HG03196 (cell line): ENCODE measurements around the gene ERCC6.

Experiments
- ATAC-seq: cut with Tn5 transposase; IDR thresholded peaks from one replicate; pipeline ENCODE4 v1.9.1; 2021; ENCODE audit not compliant: unreplicated experiment

The ERCC6 gene

DNA sequence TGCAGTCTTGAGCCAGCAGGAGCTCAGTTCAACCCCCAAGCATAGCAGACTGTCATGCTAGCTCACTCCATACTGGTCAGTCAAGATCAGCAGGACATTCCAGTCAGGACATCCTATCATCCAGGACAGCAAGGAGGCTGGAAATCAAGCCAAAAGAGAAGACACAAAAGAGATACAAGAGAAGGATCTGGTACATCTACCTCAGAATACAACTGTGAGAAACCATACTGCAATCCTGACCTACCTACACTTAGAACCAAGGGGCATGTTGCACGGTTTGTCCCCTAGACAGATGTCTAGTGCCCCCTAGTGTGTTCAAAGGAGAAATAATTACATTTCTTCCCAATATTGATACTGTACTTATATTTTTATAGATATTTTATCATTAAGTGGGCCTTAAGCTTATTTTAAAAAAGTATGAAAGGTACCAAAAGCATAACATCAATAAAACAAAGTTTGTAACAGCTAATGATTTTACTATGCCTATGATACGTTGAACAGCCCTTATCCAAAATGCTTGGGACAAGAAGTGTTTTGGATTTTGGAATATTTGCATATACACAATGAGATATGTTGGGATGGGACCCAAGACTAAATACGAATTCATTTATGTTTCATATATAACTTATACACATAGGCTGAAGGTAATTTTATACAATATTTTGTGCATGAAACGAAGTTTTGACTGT, 26.7 kb downstream of the ERCC6 start:
- ATAC-seq: no peak

DNA sequence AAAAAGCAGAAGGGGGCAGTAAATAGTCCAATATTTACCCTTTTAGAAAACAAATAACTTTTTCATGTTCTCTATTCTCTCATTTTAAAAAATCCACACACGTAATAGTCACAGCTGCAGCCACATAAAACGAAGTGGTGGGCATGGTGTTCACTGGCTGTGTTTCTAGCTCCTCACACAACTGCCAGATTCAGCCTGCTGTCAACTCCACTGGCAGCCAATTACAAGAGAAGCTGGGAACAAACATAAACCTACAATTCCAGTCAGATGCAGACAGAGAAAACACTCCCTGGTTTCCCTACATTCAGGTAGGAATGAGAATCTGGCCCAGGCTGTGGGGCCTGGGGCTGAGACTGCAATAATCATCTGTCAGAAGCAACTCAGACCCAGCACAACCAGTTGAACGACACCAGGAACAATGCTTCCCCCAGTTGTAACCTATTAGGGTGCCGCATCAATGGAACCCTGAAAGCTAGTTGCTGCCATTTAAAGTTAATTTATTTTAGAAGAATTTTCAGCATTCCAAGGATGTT, 29.1 kb downstream of the ERCC6 start:
- ATAC-seq: no peak

DNA sequence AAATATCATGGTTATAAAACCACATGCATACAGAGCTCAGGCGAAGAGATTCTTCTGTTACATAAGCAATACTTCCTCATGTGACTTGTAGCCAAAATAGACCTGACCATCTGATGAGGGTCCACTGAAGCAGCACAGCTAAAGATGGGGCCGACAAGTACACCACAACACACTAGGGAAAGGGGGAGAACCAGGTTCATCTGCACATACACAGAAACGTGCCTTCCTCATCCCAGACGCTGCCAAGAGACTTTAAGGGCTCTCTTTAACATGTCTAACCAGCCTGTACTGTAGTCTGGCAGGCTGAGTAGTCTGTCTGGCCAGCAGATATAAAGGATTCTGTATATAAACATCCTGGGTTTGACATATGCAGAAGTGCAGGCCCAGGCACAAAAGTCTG, 30.3 kb downstream of the ERCC6 start:
- ATAC-seq: no peak

DNA sequence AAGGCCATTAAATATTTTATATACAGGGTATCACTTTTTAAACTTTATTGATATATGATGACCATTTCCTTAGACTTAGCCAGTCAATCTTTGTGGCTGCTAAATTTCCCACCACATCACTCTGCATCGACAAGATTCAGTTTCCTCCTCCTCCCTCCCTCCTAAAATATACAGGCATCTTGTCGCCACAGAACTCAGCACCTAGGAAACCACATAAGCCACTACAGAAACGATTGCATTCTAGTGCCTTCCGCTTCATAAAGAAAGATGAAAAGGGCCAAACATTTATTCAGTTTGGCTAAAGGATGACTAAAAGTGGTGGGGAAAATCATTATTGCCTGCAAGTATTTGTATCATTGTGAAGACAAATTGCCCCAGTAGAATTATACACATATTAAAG, 30.7 kb downstream of the ERCC6 start:
- ATAC-seq: no peak

DNA sequence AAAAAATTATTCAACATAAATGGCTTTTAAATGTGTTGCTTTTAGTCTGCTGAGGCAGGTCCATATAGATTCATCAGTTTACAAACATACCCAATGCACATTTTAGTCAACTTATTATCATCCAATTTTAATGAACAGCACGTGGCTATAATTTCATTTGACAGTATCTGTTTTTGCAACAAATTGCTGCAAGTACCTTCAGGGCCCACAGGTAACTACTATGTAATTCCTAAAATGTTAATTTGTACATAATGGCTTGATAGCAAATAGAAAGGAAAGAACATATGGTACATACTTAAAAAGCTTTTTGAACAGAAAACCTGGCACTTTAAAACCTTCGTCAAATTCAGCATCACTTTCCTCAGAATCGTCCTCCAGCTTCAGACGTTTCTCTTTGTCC, 33.3 kb downstream of the ERCC6 start:
- no peak for ATAC-seq

DNA sequence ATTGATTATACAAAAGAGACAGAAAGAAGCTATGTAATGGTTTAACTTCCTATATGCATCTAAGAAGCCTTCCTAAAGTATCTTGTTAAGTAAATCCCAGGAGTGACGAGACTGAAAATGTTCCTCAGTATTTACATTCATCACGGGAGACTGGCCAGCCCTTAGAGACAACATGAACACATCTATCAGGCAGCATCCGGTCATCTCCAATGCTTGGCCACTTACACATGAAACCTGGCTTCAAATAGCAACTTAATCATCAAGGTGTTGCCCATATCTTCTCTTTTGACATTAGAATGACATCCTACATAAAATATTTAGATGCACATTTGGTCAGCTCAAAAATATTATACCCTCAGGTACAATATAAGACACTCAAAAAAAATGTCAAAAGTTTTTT, 33.8 kb downstream of the ERCC6 start:
- no peak for ATAC-seq

DNA sequence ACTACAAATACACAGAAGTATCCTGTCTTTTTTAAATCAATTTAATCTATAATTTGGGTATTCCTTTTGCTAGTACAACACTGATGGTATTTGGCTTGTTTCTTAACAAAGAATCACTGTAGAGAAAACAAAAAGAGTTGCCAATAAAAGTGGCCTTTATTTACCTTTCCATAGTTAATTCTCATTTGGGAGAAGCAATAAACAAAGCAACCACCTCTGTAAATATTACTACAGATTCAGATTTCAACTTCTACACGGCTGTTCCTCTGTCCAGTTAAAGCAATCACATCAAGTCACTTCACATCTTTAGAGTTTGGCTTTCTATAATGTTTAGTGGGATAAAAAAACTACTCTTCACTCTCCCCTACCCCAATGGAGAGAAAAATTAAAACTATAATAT, 34.4 kb downstream of the ERCC6 start:
- ATAC-seq: no peak

DNA sequence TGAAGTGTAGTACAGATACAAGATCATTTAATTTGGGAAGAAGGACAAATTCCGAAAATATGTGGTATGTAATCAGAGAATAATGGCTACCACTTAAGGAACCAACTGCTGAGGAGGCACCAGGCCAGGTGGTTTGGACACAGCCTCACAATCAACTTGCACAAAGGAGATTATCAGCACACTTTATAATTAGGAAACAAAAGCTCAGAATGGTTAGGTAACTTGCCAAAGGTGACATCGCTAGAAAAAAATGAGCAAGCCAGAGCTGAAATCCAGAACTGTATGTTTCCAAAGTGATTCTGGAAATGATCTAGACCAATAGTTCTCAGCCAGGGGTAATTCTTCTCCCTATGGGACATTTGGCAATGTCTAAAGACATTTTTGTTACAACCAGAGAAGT, 36.6 kb downstream of the ERCC6 start:
- no peak for ATAC-seq

DNA sequence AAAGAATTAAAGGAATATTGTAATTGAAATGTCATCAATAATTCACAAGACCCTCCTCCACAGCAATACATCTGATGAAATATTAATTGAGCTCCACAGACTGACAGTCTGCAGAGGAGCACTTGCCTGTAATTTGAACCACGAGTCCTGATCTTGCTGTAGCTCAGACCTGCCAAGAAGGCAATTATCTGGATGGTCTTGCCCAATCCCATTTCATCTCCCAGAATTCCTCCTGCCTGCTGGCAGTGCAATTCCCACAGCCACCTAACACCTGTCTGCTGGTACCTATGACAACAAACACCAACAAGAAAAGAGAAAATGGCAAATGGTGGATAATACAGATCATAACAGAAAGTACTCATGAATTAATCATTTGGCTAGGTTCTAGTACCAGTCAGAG, 38.5 kb downstream of the ERCC6 start:
- no peak for ATAC-seq

DNA sequence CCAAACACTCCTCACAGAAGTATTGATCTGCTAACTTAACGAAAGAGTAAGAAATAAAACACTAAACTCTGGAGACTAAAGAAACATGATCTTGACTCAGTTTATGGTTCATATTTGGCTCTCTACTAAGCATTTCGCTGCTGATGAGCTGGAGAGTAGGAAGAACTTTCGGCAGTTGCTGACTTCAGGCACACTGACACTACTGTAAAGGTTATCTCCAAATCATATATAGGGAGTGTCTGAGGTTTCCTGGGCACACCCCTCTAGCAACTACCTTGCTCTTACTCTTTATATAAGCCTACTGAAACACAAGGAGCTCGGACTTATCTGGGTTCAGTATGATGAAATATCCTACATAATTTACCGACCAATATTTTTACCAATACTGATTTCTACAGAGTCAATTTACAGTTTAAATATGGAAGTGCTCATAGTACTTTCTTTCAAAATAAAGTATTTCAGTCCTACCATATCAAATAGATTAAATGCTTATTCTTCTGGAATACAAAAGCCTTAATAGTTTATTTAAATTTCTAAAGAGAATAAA, 39.5 kb downstream of the ERCC6 start:
- no peak for ATAC-seq

DNA sequence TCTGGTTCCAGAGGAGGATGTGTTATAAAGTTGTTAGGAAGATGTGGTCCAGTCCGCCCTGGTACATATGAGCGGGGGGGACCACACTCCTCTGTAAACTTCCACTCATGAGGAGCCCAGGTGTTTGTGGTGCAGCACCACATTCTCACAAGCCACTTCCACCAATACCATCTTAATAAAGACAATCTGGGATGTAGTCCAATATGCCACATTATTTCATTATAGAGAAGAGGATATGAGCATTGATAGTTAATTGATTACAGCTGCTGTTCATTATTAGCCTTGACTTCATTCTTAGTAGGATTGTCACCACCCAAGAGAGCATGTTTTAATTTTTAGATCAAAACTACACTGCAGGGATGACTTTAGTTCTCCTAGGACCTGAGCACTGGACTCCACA, 40.5 kb downstream of the ERCC6 start:
- ATAC-seq: no peak

DNA sequence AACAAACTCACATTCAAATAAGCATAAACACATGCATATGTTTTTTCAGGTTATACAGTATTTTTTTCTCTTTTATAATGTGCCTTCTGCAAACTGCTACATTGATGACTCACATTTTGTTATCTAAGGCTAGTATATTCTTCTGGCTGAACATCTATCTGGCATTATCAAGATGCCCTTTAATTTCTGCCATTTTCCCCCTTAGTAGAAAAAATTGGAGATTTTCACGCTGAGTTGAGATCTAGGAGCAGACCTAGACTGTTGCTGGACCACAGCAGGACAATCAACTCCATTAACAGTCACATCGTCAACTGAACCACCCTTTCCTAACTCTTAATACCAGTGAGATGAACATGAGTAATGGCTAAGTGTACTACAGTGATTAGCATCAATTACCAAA, 41.6 kb downstream of the ERCC6 start:
- ATAC-seq: no peak

DNA sequence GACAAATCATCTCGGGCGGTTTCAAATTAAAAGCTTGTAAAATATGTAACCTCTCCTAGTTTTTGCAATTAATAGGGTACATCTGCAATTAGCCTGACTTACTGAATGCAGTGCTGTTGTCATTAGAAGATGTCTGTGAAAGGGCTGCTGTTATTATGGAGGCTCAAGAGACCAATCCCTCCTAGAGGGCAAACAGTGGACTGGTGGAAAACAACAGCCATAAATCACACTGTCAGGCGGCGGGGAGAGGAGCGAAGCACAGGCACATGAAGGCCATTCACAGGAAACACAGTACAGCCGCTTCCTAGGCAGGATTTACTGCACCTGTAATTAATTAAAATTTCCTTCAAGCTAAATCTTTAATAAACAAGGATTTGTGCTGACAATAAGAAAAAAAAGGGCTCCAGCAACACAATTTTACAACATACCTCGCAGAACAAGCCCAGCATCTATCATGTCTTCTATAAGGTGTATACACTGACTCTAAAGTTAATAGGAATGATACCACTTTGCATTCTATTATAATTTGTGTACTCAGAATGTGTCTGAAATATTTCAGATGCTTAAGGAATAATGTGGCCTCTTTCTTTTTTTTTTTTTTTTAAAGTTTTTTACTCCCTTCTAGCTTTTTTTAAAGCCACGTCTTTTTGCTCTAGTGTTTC, 50.7 kb downstream of the ERCC6 start:
- no peak for ATAC-seq

DNA sequence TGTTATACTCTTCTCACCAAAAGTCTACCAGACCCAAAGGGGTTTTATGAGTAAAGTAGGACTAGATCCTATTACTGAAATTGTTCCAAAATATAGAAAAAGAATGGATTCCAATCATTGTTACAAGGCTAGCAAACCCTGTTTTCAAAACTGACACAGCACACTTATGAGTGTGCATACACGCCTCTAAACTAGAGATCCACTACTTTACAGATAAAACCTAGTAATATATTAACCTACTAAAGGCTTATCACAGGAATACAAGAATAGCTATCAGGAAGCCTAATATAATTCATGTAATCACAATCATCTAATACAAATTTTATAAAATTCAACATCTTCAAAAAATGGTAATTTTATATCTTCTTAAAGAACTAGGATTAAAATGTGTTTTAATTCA, 52.2 kb downstream of the ERCC6 start:
- no peak for ATAC-seq

DNA sequence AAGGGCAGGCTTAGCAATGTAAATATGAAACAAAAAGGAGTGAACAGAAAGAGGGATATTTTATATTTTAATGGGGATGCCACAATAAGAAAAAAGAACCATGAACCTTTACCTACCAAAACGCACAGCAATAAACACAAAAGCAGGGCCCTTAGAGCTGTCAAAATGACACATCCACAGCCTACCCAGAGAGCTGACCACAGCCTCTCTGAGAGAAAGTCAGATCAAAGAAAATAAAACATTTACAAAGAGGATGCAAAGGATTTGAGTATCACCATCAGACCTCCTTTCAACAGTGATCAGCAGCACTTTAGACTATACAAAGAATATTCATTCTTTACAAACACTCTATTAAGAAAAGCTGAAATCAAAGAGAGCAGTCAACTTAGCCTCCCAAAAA, 52.9 kb downstream of the ERCC6 start:
- ATAC-seq: no peak

DNA sequence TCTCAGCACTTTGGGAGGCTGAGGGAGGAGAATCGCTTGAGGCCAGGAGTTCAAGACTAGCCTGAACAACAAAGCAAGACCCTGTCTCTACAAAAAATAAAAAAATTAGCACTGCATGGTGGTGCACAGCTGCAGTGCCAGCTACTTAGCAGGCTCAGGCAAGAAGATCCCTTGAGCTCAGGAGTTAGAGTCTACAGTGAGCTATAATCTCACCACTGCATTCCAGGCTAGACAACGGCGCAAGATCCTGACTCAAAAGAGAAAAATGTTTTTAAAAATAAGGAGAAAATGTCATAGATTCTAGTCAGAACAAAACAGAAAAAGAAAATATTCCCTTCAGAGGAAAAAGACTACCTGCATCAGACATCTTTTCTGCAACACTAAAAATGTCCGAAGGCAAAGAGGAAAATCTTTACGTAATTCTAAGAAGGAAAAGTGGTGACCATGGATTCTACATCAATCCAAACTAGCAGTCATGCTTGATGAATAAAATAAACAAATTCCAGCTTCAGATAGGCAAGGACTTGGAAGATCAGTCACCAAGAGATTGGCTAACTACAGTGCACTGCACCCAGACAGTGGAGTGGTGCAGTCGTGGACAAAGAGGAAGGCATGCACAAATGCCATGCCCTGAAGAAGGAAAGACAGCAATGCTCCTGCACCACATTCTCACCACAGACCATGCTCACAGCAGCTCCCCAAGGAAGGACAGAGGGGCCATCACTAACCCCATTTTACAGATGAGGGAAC, 54.3 kb downstream of the ERCC6 start:
- ATAC-seq: no peak

DNA sequence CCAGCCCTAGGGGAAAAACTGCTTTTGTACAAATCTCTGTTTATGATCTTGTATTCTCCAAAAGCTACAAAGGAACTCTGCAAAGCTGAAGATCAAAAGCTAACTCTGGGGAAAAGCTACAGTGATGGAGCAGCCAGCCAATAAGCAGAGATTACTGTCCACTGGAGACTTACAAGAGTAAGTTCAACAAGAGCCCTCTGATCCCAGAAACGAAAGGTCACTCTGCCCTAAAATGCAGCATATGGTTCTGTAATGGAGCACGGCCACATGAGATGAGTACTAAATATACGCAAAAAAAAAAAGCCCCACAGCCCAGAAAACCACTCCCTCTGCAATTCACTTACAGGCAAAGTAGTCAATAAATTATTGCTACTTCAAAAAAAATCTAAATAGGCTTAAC, 60.1 kb downstream of the ERCC6 start:
- no peak for ATAC-seq

DNA sequence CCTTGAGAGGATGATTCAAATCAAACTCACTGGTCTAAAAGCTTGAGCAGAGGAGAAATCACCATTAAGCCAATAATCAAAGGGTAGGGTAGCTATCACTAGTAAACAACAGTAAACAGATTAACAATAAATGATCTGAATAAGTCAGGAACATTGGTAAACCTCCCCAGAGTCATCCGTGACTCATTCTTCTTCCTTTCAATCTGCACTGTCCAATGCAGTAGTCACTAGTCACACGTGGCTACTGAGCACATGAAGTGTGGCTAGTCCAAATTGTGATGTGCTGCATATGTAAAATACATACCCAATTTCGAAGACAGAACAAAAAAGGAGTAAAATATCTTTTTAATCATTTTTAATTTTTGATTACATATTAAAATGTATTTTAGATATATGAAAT, 64.0 kb downstream of the ERCC6 start:
- no peak for ATAC-seq

DNA sequence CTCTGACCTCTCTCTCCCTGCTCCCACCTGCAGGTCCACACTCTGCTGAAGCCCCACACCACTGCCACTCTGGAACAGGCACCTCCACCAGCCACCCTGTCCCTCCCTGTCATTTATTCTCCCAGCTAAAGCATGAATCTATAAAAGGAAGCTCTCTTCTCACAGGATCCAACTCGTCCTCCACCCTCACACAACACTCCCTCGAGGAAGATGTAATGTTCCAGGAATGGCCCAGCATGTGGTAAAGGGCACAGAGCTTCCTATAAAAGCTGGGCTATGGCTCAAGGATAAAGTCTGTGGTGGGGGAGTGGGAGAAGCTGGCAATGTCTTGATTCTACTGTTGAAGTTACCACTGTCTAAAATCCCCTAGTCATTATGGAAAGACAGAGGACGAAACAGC, 67.4 kb downstream of the ERCC6 start:
- ATAC-seq: no peak

DNA sequence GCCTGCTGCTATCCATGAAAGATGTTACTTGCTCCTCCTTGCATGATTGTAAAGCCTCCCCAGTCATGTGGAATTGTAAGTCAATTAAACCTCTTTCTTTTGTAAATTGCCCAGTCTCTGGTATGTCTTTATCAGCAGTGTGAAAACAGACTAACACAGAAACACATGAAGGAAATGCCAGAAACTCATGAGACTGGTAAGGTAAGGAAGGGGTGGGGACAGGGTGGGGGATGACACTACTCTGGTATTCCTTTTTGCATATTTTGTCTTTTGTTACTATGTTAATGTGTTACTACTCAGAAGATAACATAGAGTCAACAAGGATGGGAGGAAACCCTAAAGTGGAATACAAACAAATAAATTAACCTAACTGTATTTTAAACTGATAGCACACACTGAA, 73.2 kb downstream of the ERCC6 start:
- no peak for ATAC-seq
